Lung microvascular endothelial cell (primary cell): Measurements from ENCODE around the gene ADCY6. TPM values are rescaled to one million over a fixed set of nuclear protein-coding genes. Genes with fewer than 3 reads are reported as not detected.

ENCODE experiments used
- DNase-seq, 2 donors: peaks; one replicate each; pipeline versions ENCODE4 v3.0.0 to v3.0.0-alpha.2; 2010; ENCODE audit warnings: low read depth in 2 of 2
- total RNA-seq: library from RNA; depleted of rRNA; stranded (reverse); fragments of >200 nt; gene quantifications from 2 replicates; pipeline ENCODE4 v1.2.1, GENCODE V29; 2014

Gene ADCY6
- 22.9 and 36.3 TPM in 2 replicates for total RNA-seq

DNA sequence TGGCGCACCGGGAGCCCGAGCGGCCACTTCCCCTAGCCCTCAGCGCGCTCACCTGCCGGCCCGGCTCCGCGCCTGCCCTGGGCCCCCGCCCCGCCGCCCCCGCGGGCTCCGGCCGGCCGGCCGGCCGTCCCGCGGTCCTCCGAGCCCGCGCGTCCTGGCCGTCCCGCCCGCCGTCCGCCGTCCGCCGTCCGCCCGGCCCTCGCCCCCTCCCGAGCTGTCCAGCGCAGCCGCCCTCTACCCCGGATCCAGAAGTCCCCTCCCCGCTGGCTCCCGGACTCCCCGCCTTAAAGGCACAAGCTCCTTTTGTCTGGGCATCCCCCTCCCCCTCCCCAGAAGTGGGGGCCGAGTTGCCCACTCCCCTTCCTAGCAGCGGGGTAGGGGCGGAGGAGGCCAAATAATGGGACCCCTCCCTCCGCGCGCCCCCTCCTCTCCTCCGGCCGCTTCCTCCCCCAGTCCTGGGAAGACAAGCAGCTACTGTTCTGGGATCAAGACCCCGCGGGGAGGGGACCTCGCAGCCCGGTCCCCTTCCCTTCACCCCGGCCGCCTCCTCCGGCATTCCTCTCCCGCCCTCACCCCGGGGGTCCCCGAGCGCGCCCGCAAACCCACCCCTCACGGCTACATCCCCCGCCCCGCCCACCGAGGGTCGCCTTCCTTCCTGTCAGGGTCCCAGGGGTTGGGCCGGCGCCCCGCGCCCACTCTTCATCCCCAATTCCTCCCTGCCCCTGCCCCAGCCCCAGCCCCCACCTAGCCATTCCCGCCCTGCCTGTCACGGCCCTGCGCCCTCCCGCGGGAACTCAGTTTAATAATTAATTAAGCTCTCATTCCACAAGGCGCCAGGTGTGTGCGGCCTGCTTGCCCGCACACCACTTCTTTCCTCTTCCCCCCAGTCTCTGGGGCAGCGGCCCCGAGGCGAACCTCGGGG is at the start of gene ADCY6:
Gene ADCY6, minus strand, starts transcription at position 236 of the 922 bp plus-strand sequence. CDS start 5,655 bp downstream, outside the sequence.
- DNase-seq, result peak; percentile 86

DNA sequence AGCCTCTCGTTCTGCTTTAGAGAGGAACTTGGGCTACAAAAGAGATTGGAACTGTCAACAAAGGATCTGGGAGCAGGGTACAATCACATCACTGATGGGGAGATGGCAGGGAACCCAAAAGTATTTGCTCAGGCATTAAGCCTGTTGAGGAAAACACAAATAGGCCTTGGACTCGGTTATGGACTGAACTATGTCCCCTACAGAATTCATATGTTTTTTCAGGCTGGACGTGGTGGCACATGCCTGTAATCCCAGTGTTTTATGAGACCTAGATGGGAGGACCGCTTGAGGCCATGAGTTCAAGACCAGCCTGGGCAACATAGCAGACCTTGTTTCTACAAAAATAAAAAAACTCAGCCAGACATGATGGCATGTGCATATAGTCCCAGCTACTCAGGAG is 49.2 kb upstream of the ADCY6 start:
- no peak for DNase-seq

DNA sequence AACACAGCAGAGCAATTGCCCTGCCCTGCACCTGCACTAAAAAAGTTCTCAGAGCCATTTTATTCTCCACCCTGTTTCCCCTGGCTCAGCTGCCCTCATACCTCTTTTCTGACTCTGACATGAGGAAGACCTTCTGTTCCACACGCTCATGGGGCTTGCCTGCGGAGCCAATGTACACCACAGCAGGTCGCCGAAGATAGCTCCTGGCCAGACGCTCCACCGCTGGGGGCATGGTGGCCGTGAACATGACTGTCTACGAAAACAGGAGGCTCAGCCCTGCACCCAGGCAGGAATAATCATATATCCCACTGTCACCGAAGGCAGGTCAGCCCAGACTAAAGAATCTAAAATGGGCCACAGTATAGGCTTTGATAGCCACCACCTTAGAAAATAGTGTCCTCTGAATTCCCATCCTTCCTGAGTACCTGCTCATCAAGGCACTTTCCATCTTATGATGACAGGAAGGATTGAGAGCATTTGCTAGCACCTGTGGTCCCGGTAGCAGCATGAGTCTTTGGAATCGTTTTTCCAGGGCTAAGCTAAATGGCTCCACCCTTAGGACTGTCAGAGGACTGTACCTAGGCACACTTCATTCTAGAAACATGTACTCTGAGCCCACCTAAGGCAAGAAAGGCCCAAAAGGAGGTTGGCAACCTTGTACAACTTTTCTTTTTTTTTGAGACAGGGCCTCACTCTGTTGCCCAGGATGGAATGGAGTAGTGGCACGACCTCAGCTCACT is 43.6 kb upstream of the ADCY6 start:
- no peak for DNase-seq

DNA sequence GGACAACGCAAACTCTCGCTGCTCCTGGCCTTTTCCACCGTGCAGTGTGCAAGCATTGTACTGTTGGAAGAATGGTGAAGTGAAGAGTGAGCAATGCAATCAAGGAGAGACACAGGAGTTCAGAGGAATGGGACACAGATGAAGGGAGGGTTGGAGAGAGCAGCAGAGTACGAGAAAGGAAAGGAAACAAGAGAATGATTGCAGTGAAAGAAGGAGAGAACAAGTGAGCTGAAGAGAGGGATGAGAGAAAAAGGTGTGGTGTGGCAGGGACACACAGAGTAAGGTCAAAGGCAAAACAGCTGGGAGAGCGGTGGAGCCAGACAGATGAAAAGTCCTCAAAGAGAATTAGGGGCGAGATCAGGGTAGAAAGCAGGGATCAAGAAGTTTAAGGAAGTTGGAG is 42.4 kb upstream of the ADCY6 start:
- DNase-seq, result no peak

DNA sequence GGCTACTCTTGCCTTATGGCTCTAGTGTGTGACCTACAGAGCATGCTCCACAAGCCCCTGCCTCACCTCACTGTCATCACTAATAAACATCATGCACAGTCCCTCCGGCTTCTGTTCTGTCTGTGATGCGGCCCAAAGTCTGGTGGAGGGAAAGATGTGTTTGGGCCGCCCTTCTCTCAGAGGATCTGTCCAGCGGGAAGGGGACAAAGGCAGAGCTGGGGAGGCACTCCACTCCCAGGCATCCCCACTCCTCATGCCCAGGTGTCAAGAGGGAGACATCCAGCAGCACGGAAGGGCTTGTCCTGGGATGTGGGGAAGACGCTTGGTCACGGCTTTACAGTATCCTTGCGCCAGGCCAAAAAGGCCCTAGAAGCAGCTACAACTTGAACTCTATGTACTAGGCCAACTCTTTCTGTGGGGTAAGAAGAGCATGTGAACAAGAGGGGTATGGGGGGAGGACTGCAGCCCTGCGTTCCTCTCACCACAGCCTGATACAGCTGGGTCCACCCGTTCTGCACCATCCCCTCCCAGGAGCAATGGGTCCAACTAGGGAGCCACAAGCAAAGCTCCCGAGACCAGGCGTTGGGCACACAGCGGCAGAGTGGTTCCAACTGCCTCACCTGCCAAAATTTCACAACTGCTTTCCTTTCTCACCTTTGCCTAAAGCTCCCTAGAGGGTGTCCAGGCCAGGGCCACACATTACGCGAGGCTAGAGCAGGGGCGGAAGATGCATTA is 40.1 kb upstream of the ADCY6 start:
- no peak for DNase-seq

DNA sequence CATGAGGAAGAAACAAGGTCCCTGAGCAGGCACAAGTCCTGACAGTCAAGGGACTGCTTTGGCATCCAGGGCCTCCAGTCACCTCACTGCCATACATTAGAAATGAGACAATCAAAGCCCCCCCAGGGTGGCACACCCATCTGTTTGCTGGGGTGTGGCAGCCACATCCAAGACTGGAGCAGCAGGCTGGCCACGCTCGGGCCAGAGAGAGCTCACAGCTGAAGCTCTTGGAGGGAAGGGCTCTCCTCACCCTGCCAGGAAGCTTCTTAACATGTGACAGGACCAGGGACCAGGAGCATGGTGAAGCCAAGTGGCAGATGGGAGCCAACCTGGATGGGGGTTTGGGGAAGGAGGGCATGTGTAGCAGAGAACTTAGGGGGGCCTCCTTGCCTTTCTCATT is 39.4 kb upstream of the ADCY6 start:
- no peak for DNase-seq

DNA sequence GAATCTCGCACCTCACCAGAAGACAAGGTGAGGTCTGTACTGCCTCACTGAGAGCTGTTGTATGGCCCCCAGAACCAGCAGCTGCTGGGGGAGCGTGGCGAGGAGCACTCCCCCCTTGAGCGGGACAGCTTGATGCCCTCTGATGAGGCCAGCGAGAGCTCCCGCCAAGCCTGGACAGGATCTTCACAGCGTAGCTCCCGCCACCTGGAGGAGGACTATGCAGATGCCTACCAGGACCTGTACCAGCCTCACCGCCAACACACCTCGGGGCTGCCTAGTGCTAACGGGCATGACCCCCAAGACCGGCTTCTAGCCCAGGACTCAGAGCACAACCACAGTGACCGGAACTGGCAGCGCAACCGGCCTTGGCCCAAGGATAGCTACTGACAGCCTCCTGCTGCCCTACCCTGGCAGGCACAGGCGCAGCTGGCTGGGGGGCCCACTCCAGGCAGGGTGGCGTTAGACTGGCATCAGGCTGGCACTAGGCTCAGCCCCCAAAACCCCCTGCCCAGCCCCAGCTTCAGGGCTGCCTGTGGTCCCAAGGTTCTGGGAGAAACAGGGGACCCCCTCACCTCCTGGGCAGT is 38.7 kb upstream of the ADCY6 start:
- DNase-seq, result no peak

DNA sequence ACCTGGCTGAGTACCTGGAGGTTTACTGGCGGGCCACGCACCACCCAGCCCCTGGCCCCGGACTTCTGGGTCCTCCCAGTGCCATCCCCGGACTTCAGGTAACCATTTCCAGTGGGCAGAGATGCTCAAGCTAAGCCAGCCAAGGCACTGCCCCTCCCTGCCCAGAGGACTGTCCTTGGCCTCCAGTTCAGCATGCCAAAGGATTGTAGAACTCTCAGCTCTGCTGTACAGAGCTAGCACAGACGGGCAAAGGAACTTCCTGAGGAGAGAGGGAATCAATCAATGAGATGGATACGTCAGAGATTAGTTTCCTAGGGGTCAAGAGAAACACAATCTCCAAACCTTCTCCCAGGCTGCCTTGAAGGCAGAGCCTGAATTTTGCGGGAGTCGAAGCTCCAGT is 38.1 kb upstream of the ADCY6 start:
- DNase-seq, result no peak

DNA sequence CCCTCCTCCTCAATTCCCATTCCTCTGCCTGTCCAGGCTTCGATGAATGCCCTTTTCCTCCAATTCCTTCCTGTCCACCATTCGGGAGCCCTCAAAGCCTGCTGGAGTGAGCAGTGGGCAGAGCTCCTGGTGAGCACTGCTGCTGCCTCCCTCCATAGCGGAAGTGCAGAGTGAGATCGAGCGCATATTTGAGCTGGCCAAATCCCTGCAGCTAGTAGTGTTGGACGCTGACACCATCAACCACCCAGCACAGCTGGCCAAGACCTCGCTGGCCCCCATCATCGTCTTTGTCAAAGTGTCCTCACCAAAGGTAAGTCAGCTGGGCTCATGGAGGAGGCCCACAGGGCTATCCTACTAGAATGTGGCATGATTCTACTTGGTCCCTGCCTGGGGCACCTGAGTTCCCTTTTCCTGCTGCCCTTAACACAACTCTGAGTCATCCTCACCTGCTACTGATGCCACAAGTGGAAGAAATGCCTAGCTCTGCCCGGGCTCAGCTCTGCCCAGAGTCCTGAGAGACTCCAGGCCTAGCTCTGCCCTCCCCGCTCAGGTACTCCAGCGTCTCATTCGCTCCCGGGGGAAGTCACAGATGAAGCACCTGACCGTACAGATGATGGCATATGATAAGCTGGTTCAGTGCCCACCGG is 37.4 kb upstream of the ADCY6 start:
- no peak for DNase-seq

DNA sequence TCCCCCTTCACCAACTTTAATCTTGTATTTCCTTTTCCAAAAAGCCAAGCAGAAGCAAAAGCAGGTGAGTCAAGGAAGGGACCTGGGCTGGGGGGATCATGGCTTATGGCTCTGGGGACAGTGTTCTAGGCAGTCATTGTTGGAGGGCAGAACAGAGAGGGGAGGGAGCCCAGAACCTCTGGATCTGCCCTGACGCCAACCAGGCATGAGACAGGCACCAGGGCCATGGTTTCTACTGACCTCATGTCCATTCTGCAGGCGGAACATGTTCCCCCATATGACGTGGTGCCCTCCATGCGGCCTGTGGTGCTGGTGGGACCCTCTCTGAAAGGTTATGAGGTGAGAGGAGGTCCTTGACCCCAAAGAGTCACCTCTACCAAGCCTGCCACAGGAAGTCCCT is 36.0 kb upstream of the ADCY6 start:
- no peak for DNase-seq

DNA sequence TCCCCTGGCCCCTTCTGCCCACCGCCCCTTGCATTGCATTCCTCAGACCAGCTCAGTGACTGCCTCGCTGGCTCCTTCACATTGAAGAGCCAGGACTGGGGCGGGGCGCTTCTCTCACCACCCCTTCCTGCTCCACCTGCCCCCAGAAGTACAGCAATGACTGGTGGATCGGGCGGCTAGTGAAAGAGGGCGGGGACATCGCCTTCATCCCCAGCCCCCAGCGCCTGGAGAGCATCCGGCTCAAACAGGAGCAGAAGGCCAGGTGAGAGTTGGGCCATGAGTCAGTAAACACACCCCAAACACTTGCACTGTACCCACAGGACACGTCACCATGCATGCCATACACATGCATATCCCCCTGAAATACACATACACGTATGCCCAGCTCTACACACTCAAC is 35.2 kb upstream of the ADCY6 start:
- DNase-seq, result no peak

DNA sequence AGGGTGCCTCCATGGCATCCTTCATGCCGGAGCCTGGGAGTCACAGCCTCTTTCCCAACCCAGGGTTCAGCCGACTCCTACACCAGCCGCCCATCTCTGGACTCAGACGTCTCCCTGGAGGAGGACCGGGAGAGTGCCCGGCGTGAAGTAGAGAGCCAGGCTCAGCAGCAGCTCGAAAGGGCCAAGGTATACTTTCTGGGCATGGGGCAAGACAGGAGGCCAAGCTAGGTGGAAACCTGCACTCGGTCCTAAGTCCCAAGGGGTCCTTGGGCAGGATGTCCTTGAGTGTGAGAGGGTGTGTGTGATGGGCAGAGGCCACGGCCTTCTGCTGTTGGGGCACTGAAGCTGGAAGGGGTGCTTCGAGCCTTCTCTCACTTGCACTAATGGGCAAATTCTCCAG is 34.4 kb upstream of the ADCY6 start:
- no peak for DNase-seq

DNA sequence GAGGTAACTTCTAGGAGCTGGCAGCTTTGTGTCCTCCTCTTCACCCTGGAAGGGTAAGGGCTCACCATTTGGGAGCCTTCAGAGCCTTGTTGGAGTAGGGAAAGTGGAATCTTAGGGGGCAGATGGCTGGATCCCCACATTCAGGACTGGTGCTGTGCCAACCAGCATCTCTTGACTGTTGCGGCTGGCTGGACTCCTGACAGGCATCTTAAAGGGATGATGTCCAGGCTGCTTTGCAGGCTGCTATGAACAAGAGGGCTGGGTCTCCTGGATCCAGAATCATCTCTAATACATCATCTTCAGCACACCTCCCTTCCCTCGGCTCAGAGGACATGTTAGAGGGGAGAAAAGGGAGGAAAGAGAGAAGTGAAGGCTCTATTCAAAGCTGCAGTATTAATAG is 33.8 kb upstream of the ADCY6 start:
- DNase-seq, result no peak

DNA sequence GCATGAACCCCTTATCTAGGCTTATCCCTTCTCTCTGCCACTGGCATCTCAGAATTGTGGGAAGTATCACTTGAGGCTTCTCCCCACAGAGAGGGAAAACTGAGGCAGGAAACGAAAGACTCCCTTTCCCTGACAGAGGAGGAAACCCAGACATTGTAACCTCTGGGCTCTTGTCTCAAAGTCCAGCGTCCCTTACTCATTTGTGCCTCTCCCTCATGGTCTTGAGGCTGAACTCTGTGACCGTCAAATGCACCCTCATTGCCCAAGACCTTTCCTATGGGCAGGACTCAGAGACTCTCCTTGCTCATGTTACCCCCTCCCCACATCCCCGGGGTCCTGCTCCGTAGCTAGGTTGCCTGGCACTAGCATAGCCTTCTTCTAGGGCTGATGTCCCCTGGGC is 33.2 kb upstream of the ADCY6 start:
- DNase-seq, result no peak

DNA sequence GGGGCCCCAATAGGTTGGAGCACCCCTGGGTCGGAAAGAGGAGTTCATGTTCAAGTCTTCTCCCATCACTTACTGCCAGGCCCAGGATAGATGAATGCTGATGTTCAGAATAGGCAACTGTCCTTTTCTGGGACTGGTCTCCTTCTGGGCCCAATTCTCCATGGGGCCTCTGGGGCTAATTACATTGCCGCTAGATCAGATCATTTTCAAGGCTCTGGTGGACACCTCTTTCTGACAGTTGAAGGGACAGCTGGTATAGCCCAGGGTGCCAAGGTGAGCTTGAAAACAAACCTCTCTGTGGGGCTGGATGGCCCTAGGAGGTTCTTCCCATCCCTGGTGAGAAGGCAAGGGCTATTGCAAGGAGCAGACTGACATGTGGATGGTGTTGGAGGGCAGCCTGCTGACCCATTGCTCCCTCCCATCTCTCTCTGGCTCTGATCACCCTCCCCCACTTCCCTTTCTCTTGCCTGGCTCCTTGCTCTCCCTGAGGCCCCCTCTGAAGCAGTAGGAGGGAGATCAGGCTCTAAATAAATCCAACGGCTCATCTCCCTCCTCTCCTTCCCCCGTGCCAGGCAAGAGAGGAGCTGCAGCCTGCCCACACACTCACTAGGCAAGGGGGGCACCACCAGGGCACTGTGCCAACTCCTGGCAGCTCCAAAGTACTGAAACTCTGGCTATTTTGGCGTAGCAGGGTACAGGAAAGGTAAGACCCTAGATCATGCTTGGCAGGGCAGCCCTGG is 31.3 kb upstream of the ADCY6 start:
- no peak for DNase-seq

DNA sequence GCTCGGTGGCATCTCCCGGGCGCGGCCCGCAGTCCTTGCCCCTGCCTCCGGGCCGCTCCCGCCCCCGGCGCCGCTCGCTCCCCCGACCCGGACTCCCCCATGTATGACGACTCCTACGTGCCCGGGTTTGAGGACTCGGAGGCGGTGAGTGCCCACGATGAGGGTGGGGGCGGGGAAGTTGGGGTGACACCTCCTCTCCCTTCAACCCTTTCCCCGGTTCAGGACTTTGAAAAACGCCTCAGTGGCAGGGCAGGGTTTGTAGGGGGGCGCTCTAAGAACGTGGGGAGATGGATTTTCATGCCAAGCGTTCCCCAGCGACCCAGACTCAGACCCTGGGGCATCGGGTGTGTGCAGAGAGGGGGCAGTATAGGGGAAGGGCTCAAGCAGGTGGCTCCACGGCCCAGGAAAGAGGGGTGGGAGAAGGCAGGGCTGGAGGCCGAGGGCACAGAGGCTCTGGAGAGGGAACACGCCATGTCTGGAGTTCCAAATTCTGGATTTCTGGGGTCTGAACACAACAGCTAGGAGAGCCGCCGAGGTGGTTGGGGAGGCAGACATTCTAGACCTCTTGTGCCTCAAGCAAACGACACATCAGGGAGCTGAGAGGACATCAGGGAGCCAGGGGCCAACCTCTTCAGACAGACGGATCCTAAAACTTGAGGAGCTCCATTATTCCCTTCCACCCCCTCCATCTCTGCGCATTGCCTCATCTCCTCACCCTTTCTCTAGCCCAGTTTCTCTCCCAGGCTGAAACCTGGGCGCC is 30.1 kb upstream of the ADCY6 start:
- no peak for DNase-seq

DNA sequence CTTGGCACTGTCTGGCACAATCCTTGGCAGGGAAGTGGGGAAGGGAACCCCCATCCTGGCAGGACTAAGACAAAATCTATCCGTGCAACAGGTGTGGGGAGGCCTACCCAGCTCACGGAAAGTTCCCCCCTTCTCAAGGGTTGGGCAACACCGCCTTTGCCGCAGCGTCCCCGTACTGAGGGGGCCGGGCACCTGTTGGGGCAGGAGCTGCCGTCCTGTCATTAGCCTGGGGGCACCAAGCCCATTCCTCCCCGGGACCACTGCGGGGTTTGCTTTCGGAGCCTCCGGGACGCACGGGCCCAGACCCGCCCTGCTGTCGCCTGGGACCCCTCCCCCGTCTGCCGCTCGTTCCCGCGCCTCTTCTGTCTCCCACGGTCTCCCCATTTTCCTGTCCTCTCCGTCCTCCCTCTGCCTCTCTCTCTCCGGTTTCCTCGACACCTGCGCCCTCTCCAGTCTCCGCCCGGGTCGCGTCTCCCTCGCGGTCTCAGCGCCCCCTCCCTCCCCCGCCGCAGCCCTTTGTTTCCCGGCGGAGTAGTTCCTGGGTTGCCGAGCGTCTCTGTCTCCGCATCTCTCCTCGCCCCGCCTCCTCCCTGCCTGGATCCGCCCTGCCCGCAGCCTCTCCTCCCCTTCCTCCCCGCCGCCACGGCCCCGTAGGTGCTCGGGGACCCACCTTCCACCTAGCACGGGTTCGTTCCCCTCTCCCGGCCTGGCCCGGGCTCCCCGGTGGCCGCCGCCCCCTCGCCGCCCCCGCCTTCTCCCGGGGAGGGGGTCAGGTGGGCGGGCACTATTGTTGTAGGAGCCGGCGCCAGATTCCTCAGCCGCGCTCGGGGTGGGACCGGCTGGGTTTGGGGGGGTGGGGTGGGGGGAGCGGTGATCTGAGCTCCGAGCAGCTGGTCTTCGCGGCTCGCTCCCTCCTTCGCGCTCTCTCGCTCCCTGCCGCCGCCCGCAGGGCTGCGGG is 29.3 kb upstream of the ADCY6 start, which contains the start of gene CACNB3:
Gene CACNB3, plus strand, starts transcription at position 624 of the 958 bp plus-strand sequence. CDS start 434 bp downstream, outside the sequence.
- peak; percentile 9 to 70 for DNase-seq

DNA sequence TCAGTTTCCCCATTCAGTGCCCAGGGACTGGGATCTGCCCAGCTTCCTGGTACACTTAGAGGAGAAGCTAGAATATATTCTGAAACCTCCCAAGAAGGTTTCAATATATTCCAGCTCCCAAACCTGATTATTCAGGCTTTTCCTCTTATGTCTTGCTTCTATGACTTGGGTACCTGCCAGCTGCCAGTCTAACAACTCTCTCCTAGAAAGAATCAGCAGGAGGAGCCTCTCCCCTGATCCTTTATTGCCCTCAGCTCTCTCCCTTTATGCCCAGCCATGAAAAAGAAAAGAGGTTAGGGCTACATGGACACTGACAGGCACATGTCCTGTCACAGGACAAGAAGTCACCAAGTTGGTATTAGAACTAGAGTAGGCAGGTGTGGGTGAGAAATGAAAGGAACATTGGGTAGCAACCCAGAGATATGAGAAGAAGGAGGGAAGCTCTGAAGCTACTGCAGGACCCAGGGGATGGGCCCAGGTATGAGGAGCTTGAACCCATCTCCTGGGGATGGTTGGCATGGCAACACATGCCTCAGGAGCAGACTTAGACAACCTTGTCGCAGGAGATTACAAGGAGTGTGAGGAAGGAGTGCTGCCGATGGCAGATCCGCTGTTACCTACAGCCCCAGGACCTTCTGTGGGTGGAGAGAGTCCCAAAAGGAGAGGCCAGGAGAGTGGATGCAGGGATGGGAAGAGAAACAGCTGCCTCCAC is 27.4 kb upstream of the ADCY6 start:
- DNase-seq, result peak in 1 of 2 donors; percentile 23
